ENCODE data around the gene ANXA4.

The ANXA4 gene

GRCh38 chr2:69741575-69742321, at the start of gene ANXA4:
Gene ANXA4, plus strand, starts transcription at chr2:69742134. Its CDS starts 39,432 bp downstream, at chr2:69781566.
- peak; percentile 38 for DNase-seq (ENCODE audit: low read depth)

GRCh38 chr2:69692424-69692823, 49.5 kb upstream of the ANXA4 start:
- DNase-seq (ENCODE audit: low read depth), result no peak

- no peak for DNase-seq (ENCODE audit: low read depth)
Measured at GRCh38 chr2:69693059-69693774, 48.7 kb upstream of the ANXA4 start.

- DNase-seq (ENCODE audit: low read depth), result no peak
Measured at GRCh38 chr2:69693775-69694450, 48.0 kb upstream of the ANXA4 start.

- DNase-seq (ENCODE audit: low read depth), result no peak
Measured at GRCh38 chr2:69694894-69695849, 46.8 kb upstream of the ANXA4 start.

GRCh38 chr2:69695850-69696216, 46.1 kb upstream of the ANXA4 start:
- DNase-seq (ENCODE audit: low read depth), result no peak

- DNase-seq (ENCODE audit: low read depth), result no peak
Measured at GRCh38 chr2:69700381-69700780, 41.6 kb upstream of the ANXA4 start.

- DNase-seq (ENCODE audit: low read depth), result no peak
Measured at GRCh38 chr2:69701100-69701945, 40.6 kb upstream of the ANXA4 start.

GRCh38 chr2:69703189-69703588, 38.7 kb upstream of the ANXA4 start:
- DNase-seq (ENCODE audit: low read depth), result no peak

GRCh38 chr2:69704446-69704845, 37.5 kb upstream of the ANXA4 start:
- no peak for DNase-seq (ENCODE audit: low read depth)

GRCh38 chr2:69709290-69709689, 32.6 kb upstream of the ANXA4 start:
- DNase-seq (ENCODE audit: low read depth), result no peak

- DNase-seq (ENCODE audit: low read depth), result no peak
Measured at GRCh38 chr2:69711971-69712370, 30.0 kb upstream of the ANXA4 start.

GRCh38 chr2:69714024-69714423, 27.9 kb upstream of the ANXA4 start:
- DNase-seq (ENCODE audit: low read depth), result no peak

GRCh38 chr2:69714539-69715220, 27.3 kb upstream of the ANXA4 start:
- DNase-seq (ENCODE audit: low read depth), result peak; percentile 81

- DNase-seq (ENCODE audit: low read depth), result no peak
Measured at GRCh38 chr2:69715964-69716363, 26.0 kb upstream of the ANXA4 start.

GRCh38 chr2:69716555-69717120, 25.3 kb upstream of the ANXA4 start:
- DNase-seq (ENCODE audit: low read depth), result no peak

GRCh38 chr2:69717186-69717585, 24.7 kb upstream of the ANXA4 start:
- DNase-seq (ENCODE audit: low read depth), result no peak

- no peak for DNase-seq (ENCODE audit: low read depth)
Measured at GRCh38 chr2:69717861-69718273, 24.1 kb upstream of the ANXA4 start.

GRCh38 chr2:69718338-69718965, 23.5 kb upstream of the ANXA4 start:
- no peak for DNase-seq (ENCODE audit: low read depth)

- no peak for DNase-seq (ENCODE audit: low read depth)
Measured at GRCh38 chr2:69720404-69720803, 21.5 kb upstream of the ANXA4 start.
